ENCODE data around the gene RANBP17. TPM values are rescaled to one million over a fixed set of nuclear protein-coding genes. Genes with fewer than 3 reads are reported as not detected.

The RANBP17 gene
- total and polyA plus RNA-seq, 2 of the 4 experiments (the other 2 are of a cell fraction), result 8.2 to 29.0 TPM

DNA sequence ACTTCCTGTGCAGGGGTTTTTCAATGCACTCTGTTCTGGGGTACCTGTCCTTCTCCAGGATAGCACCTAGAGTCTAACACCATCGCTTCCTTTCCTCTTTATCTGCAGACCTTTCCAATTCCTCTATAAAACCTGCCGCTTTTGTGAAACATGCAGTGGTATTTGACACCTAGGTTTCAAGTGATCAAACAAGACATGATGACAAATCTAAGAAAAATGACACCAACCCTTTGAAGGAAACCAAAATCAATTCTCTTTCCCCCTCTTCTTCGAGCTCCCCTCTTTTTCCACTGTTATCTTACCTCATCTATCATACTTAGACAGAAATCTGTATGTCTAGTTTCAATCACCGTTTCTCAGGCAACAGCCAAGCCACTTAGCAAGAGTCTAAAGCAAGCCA is 25.6 kb upstream of the RANBP17 start:
- ChIA-PET POLR2A (ENCODE audit: unreplicated experiment) (no interaction called here), CTCF (no interaction called here)
- Histone ChIP-seq H4K8ac (ENCODE audit: low read depth in 2 of 2, low read length in 2 of 2) (no peak overlapping the region), H3K9me1 (ENCODE audit: insufficient read depth, low read length) (no peaks in the 10 kb centered on the region), H2AK5ac (ENCODE audit: low read depth, low read length) (no peak overlapping the region), H3K36me3 (ENCODE audit: control insufficient read depth, insufficient read depth, low read length) (no peaks in the 10 kb centered on the region), H2BK5ac (ENCODE audit: low read depth, low read length, poor library complexity, severe bottlenecking) (no peak overlapping the region), H2AK9ac (replicated peaks; ENCODE audit: low read depth, low read length, poor library complexity) (no peak overlapping the region), H2AFZ (replicated peaks; ENCODE audit: low read length, poor library complexity) (no peak overlapping the region), H3K56ac (ENCODE audit: extremely low read depth, insufficient read depth, low read length) (no peak overlapping the region), H3K9me3 (ENCODE audit: control insufficient read depth, insufficient read depth, low read length) (no peaks in the 10 kb centered on the region), H4K20me1 (ENCODE audit: insufficient read depth, low read length) (no peaks in the 10 kb centered on the region), H4K91ac (ENCODE audit: insufficient read depth, low read depth, low read length) (no peak overlapping the region), H3K79me1 (ENCODE audit: low read depth in 1 of 2, low read length in 2 of 2) (no peaks in the 10 kb centered on the region), H3K18ac (ENCODE audit: low read depth, low read length) (no peak overlapping the region), H3K27ac (ENCODE audit: insufficient read depth, low read length) (no peak overlapping the region), H2BK120ac (ENCODE audit: low read depth, low read length) (no peak overlapping the region), H2BK15ac (ENCODE audit: low read depth, low read length) (no peak overlapping the region), H2BK20ac (ENCODE audit: low read depth, low read length) (no peak overlapping the region), H3K4me1 (ENCODE audit: control insufficient read depth, insufficient read depth, low read length) (no peaks in the 10 kb centered on the region), H3K4me3 (ENCODE audit: insufficient read depth, low read depth, low read length) (no peak overlapping the region), H3K9ac (ENCODE audit: low read depth, low read length) (no peak overlapping the region), H3K4ac (ENCODE audit: low read depth, low read length) (no peak overlapping the region), H3K27me3 (ENCODE audit: control insufficient read depth, insufficient read depth, low read length) (no peaks in the 10 kb centered on the region), H3K4me2 (ENCODE audit: low read depth, low read length) (no peak overlapping the region), H3K14ac (replicated peaks; ENCODE audit: low read depth, low read length) (no peak overlapping the region), H4K5ac (ENCODE audit: low read depth, low read length) (no peak overlapping the region), H3K23ac (ENCODE audit: low read depth, low read length) (no peak overlapping the region)
- no peak for TF ChIP-seq FOS (IDR thresholded peaks at IDR 0.05; ENCODE audit: low read depth, low read length)
- no peak for TF ChIP-seq MAFK (IDR thresholded peaks at IDR 0.05; ENCODE audit: low read depth, low read length)
- no peak for TF ChIP-seq POLR2A (IDR thresholded peaks at IDR 0.05; ENCODE audit: low read depth, low read length)
- TF ChIP-seq, protein P1, sequence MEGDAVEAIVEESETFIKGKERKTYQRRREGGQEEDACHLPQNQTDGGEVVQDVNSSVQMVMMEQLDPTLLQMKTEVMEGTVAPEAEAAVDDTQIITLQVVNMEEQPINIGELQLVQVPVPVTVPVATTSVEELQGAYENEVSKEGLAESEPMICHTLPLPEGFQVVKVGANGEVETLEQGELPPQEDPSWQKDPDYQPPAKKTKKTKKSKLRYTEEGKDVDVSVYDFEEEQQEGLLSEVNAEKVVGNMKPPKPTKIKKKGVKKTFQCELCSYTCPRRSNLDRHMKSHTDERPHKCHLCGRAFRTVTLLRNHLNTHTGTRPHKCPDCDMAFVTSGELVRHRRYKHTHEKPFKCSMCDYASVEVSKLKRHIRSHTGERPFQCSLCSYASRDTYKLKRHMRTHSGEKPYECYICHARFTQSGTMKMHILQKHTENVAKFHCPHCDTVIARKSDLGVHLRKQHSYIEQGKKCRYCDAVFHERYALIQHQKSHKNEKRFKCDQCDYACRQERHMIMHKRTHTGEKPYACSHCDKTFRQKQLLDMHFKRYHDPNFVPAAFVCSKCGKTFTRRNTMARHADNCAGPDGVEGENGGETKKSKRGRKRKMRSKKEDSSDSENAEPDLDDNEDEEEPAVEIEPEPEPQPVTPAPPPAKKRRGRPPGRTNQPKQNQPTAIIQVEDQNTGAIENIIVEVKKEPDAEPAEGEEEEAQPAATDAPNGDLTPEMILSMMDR (conservative IDR thresholded peaks at IDR 0.05; ENCODE audit: low read depth, low read length), result no peak
- TF ChIP-seq CHD1 (IDR thresholded peaks at IDR 0.05; ENCODE audit: low read depth, low read length), result no peak
- TF ChIP-seq BHLHE40 (IDR thresholded peaks at IDR 0.05; ENCODE audit: low read depth, low read length), result no peak
- TF ChIP-seq RFX5 (IDR thresholded peaks at IDR 0.05; ENCODE audit: low read depth, low read length), result no peak
- no peak for TF ChIP-seq MAZ (IDR thresholded peaks at IDR 0.05; ENCODE audit: borderline replicate concordance, low read depth, low read length)
- no peak for TF ChIP-seq MXI1 (IDR thresholded peaks at IDR 0.05; ENCODE audit: borderline replicate concordance, low read depth, low read length)
- no peak for TF ChIP-seq CEBPB (IDR thresholded peaks at IDR 0.05; ENCODE audit: low read depth, low read length)
- TF ChIP-seq NFE2L2 (IDR thresholded peaks at IDR 0.05; ENCODE audit: low read depth, low read length), result no peak
- TF ChIP-seq SMC3 (IDR thresholded peaks at IDR 0.05; ENCODE audit: low read depth, low read length), result no peak
- no peak for TF ChIP-seq RAD21 (IDR thresholded peaks at IDR 0.05; ENCODE audit: low read length)
- ATAC-seq (ENCODE audit: low read depth) (no peak), DNase-seq (no peak)
- in situ Hi-C loops (cut with MboI; ENCODE audit: low sequenced_read_pairs), result no loop called here
- no TSS peak for BruUV-seq (replicated peaks)
- dilution Hi-C loops (cut with HindIII; ENCODE audit: low sequenced_read_pairs, unreplicated experiment), result no loop called here
- WGBS, 2 experiments (ENCODE audit: extremely low coverage in 2 of 2, insufficient read length in 1 of 2), result no CpG with 5 or more reads among the region's 4 CpGs
- intact Hi-C loops (cut with micrococcal nuclease), result no loop called here

Measured in IMR-90 (cell line).